ENCODE measurements around the gene TTLL7.

The TTLL7 gene

GRCh38 chr1:83959824-83960498 is 39.0 kb downstream of the TTLL7 start:
- TF ChIP-seq, protein P1, sequence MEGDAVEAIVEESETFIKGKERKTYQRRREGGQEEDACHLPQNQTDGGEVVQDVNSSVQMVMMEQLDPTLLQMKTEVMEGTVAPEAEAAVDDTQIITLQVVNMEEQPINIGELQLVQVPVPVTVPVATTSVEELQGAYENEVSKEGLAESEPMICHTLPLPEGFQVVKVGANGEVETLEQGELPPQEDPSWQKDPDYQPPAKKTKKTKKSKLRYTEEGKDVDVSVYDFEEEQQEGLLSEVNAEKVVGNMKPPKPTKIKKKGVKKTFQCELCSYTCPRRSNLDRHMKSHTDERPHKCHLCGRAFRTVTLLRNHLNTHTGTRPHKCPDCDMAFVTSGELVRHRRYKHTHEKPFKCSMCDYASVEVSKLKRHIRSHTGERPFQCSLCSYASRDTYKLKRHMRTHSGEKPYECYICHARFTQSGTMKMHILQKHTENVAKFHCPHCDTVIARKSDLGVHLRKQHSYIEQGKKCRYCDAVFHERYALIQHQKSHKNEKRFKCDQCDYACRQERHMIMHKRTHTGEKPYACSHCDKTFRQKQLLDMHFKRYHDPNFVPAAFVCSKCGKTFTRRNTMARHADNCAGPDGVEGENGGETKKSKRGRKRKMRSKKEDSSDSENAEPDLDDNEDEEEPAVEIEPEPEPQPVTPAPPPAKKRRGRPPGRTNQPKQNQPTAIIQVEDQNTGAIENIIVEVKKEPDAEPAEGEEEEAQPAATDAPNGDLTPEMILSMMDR (IDR thresholded peaks at IDR 0.05), result no peak
- no peak for DNase-seq
- no peak overlapping the region for H3K4me3 Mint-ChIP-seq
- no peaks in the 10 kb centered on the region for H3K27me3 Mint-ChIP-seq (ENCODE audit: low read depth, poor library complexity)
- H3K36me3 Mint-ChIP-seq (ENCODE audit: low read depth), result no peaks in the 10 kb centered on the region
- H3K27ac Mint-ChIP-seq, result no peak overlapping the region
- H3K4me1 Mint-ChIP-seq, result no peaks in the 10 kb centered on the region
- H3K9me3 Mint-ChIP-seq, result no peaks in the 10 kb centered on the region

- no peaks in the 10 kb centered on the region for H3K36me3 Mint-ChIP-seq (ENCODE audit: low read depth)
- H3K27me3 Mint-ChIP-seq (ENCODE audit: low read depth, poor library complexity), result no peaks in the 10 kb centered on the region
- no peak overlapping the region for H3K4me3 Mint-ChIP-seq
- H3K27ac Mint-ChIP-seq, result no peak overlapping the region
- TF ChIP-seq, protein P1 (IDR thresholded peaks at IDR 0.05), result no peak
- H3K4me1 Mint-ChIP-seq, result no peaks in the 10 kb centered on the region
- no peak for DNase-seq
- no peaks in the 10 kb centered on the region for H3K9me3 Mint-ChIP-seq
Observed at GRCh38 chr1:83958704-83959103, 40.2 kb downstream of the TTLL7 start.

DNA sequence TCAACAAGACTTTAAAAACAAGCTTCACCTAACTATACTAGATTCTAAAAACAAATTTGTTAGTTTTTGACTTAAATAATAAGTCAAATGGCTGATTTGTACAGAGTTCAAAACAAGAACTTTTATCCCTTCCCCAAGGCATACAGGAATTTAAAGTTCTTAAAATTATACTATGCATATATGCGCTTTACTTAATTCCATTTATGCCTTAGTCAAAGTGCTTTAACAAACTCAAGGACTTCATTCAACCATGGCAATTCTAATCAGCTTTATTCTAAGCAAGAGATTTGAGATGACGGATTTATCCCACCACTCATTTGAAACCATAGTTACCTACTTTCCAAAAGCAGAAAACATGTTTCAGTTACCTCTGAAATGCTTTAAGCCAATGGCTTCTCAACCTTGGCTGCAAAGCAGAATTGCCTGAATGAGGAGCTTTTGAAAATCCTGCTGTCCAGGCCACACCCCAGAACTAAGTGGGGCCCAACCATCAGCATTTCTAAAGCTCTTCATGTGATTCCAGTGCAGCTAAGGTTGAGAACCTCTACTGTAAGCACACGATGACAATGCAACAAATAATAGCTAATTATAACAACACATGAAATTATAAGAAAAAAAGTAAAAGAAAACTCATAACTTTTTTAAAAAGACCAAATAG is 44.6 kb downstream of the TTLL7 start:
- Mint-ChIP-seq H3K36me3 (ENCODE audit: low read depth) (peaks cover 11% of the 10 kb centered on the region), H3K4me1 (peaks cover 10% of the 10 kb centered on the region), H3K27me3 (ENCODE audit: low read depth, poor library complexity) (no peaks in the 10 kb centered on the region), H3K4me3 (no peak overlapping the region), H3K27ac (no peak overlapping the region), H3K9me3 (no peaks in the 10 kb centered on the region)
- DNase-seq, result no peak
- TF ChIP-seq, protein P1 (IDR thresholded peaks at IDR 0.05), result no peak

DNA sequence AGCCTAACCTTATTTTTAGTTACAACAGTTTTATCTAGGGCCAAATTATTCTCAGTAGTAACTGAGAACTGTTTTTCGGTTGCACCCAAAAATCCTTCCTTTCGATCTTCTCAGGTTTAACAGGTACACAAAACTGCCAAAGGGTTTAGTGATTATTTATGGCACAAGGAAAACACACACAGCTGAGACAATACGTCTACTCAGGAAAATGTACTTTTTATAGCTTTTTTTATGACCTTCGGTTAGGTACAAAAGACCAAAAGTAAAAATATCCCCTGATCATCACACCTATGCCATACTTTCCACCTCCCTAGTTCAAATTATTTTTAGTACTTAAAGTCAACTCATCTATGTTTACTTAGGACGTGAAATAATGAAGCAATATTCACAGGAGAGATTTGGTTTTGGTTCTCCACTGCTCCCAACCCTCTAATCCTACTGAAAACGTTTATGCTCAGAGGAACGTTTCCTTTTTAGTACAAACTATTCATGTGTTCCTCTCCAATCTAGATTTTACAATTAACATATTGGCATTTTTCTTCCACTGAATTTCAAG is 48.7 kb downstream of the TTLL7 start:
- DNase-seq, result no peak
- Mint-ChIP-seq H3K4me3 (no peak overlapping the region), H3K4me1 (peaks cover 10% of the 10 kb centered on the region), H3K27me3 (ENCODE audit: low read depth, poor library complexity) (peaks cover 3% of the 10 kb centered on the region), H3K27ac (no peak overlapping the region), H3K9me3 (no peaks in the 10 kb centered on the region), H3K36me3 (ENCODE audit: low read depth) (peaks cover 18% of the 10 kb centered on the region)
- TF ChIP-seq, protein P1 (IDR thresholded peaks at IDR 0.05), result no peak

GRCh38 chr1:83942914-83943313 is 56.0 kb downstream of the TTLL7 start:
- TF ChIP-seq, protein P1 (IDR thresholded peaks at IDR 0.05), result no peak
- H3K4me1 Mint-ChIP-seq, result no peaks in the 10 kb centered on the region
- H3K4me3 Mint-ChIP-seq, result no peak overlapping the region
- peaks cover 3% of the 10 kb centered on the region for H3K27me3 Mint-ChIP-seq (ENCODE audit: low read depth, poor library complexity)
- H3K27ac Mint-ChIP-seq, result no peak overlapping the region
- H3K9me3 Mint-ChIP-seq, result peaks cover 26% of the 10 kb centered on the region
- H3K36me3 Mint-ChIP-seq (ENCODE audit: low read depth), result peaks cover 36% of the 10 kb centered on the region
- no peak for DNase-seq

Data from nephron progenitor cell (in vitro differentiated cells).